ENCODE results near the gene DSTN.

The DSTN gene

GRCh38 chr20:17624551-17625245 lies 54.8 kb downstream of the DSTN start:
- H3K4me3 ChIP-seq (ENCODE audit: low read length): no peak overlapping the region
- DNase-seq (ENCODE audit: low read depth): no peak
- TF ChIP-seq, protein P1, sequence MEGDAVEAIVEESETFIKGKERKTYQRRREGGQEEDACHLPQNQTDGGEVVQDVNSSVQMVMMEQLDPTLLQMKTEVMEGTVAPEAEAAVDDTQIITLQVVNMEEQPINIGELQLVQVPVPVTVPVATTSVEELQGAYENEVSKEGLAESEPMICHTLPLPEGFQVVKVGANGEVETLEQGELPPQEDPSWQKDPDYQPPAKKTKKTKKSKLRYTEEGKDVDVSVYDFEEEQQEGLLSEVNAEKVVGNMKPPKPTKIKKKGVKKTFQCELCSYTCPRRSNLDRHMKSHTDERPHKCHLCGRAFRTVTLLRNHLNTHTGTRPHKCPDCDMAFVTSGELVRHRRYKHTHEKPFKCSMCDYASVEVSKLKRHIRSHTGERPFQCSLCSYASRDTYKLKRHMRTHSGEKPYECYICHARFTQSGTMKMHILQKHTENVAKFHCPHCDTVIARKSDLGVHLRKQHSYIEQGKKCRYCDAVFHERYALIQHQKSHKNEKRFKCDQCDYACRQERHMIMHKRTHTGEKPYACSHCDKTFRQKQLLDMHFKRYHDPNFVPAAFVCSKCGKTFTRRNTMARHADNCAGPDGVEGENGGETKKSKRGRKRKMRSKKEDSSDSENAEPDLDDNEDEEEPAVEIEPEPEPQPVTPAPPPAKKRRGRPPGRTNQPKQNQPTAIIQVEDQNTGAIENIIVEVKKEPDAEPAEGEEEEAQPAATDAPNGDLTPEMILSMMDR (conservative IDR thresholded peaks at IDR 0.05; ENCODE audit: low read depth, low read length): no peak

DNA sequence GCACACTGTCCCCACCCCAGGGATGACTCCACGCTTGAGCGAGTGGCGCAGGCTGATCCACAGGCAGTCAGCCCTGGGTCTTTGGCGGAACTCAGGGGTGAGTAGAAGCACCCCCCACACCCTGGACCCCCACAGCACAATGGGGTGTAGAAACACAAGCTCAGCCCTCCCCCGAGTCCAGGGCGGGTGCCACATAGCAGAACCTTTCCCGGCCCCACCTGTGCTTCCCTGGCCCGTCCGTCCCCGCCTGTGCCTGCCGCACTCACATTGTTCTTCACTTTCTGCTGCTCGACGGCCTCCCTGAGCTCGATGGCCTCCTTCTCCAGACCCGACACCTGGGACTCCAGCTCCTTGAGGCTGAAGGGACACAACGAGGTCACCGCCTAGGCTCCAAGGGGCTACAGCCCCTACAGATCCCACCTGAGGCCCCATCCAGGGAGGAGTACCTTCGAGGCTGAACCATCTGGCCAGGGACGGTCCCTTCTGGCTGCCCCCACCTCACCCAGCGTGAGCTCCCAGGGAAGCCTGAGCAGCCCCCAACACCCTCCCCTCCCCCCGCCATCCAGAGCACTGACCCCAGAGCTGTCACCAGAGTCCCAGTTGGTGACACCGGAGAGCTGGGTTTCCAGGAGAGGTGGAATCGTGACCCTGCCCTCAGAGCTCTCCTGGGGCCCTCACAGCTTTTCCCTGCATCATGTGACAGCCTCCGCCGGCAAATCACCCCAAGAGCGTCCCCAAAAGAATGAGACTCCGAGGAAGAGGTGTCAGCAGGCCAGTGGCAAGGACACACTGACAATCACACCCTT lies 55.6 kb downstream of the DSTN start:
- TF ChIP-seq, protein P1 (conservative IDR thresholded peaks at IDR 0.05; ENCODE audit: low read depth, low read length): no peak
- no peak for DNase-seq (ENCODE audit: low read depth)
- no peak overlapping the region for H3K4me3 ChIP-seq (ENCODE audit: low read length)

DNA sequence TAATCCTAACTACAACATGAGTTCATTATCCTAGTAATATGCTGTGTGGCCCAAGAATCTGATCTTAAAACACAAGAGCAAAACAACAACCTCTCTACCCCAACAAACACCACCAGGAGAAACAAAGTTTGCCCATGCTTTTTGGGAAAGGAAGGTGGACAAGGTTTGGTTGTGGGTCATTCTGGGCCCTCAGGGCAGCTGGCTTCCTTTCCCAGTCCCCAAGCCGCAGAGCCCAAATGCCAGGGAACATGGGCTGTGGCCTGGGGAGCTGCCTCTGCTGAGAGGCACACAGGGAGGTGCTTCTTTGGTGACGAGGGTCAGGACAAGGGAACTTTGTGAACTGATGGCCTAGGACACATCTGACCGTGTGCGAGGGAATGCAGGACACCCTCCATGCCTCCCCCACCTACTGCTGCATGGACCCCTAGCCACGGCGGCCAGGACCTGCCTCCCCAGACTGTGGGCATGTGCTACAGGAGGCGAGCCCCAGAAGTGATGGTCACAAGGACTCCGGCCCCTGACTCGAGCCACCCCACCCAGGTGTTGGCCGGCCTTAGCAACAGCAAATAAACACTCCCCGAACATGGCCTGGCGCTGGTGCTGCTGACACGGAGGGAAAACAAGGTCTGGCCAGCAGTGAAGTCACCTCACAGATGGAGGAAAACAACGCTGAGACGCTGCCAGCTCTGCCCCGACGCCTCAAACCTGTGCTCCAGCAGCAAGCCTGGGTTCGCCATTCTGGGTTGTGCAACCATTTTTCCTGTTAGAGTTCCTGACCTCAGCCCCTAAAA lies 56.5 kb downstream of the DSTN start:
- no peak overlapping the region for H3K4me3 ChIP-seq (ENCODE audit: low read length)
- TF ChIP-seq, protein P1 (conservative IDR thresholded peaks at IDR 0.05; ENCODE audit: low read depth, low read length): no peak
- no peak for DNase-seq (ENCODE audit: low read depth)

- DNase-seq (ENCODE audit: low read depth): no peak
- TF ChIP-seq, protein P1 (conservative IDR thresholded peaks at IDR 0.05; ENCODE audit: low read depth, low read length): no peak
- no peak overlapping the region for H3K4me3 ChIP-seq (ENCODE audit: low read length)
Measured at GRCh38 chr20:17627101-17627955, 57.5 kb downstream of the DSTN start.

DNA sequence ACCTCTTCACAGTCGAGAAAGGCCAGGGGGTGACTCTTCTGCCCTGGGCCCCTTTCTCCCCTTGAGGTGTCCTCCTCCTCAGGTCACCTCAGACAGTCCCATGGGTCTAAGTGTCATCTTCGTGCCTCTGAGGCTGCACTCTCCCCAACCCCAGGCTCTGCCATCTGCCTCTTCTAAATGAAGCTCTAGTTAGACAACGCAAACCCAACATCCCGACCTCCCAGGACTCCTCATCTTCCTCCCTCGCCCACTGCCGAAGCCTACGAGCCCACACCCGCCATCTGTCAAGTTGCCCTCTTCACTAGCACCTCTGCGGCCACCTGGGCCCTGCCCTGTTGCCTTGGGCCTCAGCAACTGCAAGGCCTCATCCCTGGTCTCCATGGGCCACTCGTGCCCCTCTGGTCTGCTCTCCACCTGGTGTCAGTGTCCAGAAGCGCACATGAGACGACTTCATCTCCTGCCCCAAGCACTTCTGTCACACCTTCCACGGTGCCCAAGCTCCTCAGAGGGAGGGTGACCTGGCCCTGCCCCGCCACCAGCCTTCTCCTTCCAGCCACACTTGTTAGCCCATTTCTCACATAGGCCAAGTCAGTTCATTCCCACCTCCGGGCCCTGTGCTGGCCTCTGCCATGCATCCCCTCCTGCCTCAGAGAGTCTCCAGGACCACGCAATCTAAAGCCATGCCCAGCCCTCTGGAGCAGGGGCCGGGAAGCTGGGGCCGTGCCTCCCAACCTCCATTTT lies 58.4 kb downstream of the DSTN start:
- TF ChIP-seq, protein P1 (conservative IDR thresholded peaks at IDR 0.05; ENCODE audit: low read depth, low read length): no peak
- no peak overlapping the region for H3K4me3 ChIP-seq (ENCODE audit: low read length)
- DNase-seq (ENCODE audit: low read depth): no peak

GRCh38 chr20:17629025-17629424 lies 59.1 kb downstream of the DSTN start:
- DNase-seq (ENCODE audit: low read depth): no peak
- TF ChIP-seq, protein P1 (conservative IDR thresholded peaks at IDR 0.05; ENCODE audit: low read depth, low read length): no peak

More at GRCh38 chr20:17629025-17629424, 59.1 kb downstream of the DSTN start:
- no peak overlapping the region for H3K4me3 ChIP-seq (ENCODE audit: low read length)
